Myometrial cell (primary cell): ENCODE results near the gene PAK1. TPM values are rescaled to one million over a fixed set of nuclear protein-coding genes. Genes with fewer than 3 reads are reported as not detected.

ENCODE experiments used
- total RNA-seq: library from RNA; depleted of rRNA; stranded (reverse); fragments of >200 nt; gene quantifications from 2 replicates; pipeline ENCODE4 v1.2.3, GENCODE V29; 2015

The PAK1 gene
- total RNA-seq, result 48.2 and 52.8 TPM in 2 replicates

GRCh38 chr11:77473801-77474683 is at the start of gene PAK1:
Gene PAK1, minus strand, starts transcription at chr11:77474094. Its CDS starts 81,574 bp downstream, at chr11:77392520.

GRCh38 chr11:77301510-77301909 is 172.4 kb downstream of the PAK1 start, which contains the start of gene GDPD4:
Gene GDPD4, minus strand, starts transcription at chr11:77301686. Its CDS starts 16,549 bp downstream, at chr11:77285137.

Other genes starting within 250 kb of the PAK1 start
- not detected in 2 replicates for gene GDPD4, start 172.4 kb downstream of the PAK1 start, total RNA-seq
- under 0.01 and 2.8 TPM in 2 replicates for gene AQP11, start 115.9 kb upstream of the PAK1 start, total RNA-seq
- 82.7 and 94.1 TPM in 2 replicates for gene CLNS1A, start 163.7 kb upstream of the PAK1 start, total RNA-seq